PC-9 (cell line): ENCODE measurements around the gene GLS. TPM values are rescaled to one million over a fixed set of nuclear protein-coding genes. Genes with fewer than 3 reads are reported as not detected.

ENCODE experiments used
- BruUV-seq: library from RNA; stranded (reverse); fragments of 400-500 nt; replicated peaks from 2 replicates; lab custom pipeline; 2021; lab: Mats Ljungman, UMichigan
- CTCF ChIA-PET: fragments of 300-600 bp; sonication (Branson Sonifier 250); formaldehyde crosslinking; loops from one replicate; lab custom pipeline; 2022; ENCODE audit warnings: antibody characterized with exemption; lab: Charles Lee
- POLR2A ChIA-PET: fragments of 300-600 bp; sonication (Branson Sonifier 250); formaldehyde crosslinking; loops from one replicate; lab custom pipeline; 2022; ENCODE audit warnings: antibody characterized with exemption; ENCODE audit not compliant: unreplicated experiment; lab: Charles Lee
- DNase-seq, 2 experiments: peaks; one replicate each; pipeline versions ENCODE4 v3.0.0 to v3.0.0-alpha.2; 2015 to 2022; ENCODE audit warnings: mixed read lengths in 1 of 2
- H2AFZ ChIP-seq: fragments of 200-600 bp; sonication (generic); 2 replicates; pipeline ENCODE4 v1.8.1; 2017; ENCODE audit warnings: antibody characterized with exemption
- H3F3A ChIP-seq: fragments of 200-600 bp; sonication (generic); 2 replicates; pipeline ENCODE4 v1.8.1; 2017; ENCODE audit warnings: antibody characterized with exemption, mild to moderate bottlenecking, low read depth; ENCODE audit not compliant: insufficient read depth
- H3K27ac ChIP-seq: fragments of 200-600 bp; sonication (generic); 2 replicates; pipeline ENCODE4 v1.6.1; 2016; ENCODE audit warnings: mixed run types
- H3K27me3 ChIP-seq: fragments of 200-600 bp; sonication (generic); 2 replicates; pipeline ENCODE4 v1.6.1; 2016; ENCODE audit warnings: low read depth, mixed run types; ENCODE audit not compliant: insufficient read depth
- H3K36me3 ChIP-seq: fragments of 200-600 bp; sonication (generic); 2 replicates; pipeline ENCODE4 v1.6.1; 2016; ENCODE audit warnings: low read depth, mixed run types
- H3K4me1 ChIP-seq: fragments of 200-600 bp; sonication (generic); replicated peaks from 2 replicates; pipeline ENCODE4 v1.6.1; 2016; ENCODE audit warnings: mixed run types; ENCODE audit not compliant: insufficient read depth
- H3K4me2 ChIP-seq: fragments of 200-600 bp; sonication (generic); 2 replicates; pipeline ENCODE4 v1.6.1; 2017; ENCODE audit warnings: mixed run types
- H3K4me3 ChIP-seq: fragments of 200-600 bp; sonication (generic); 2 replicates; pipeline ENCODE4 v1.6.1; 2016; ENCODE audit warnings: mixed run types
- H3K79me2 ChIP-seq: fragments of 200-600 bp; sonication (generic); 2 replicates; pipeline ENCODE4 v1.6.1; 2017; ENCODE audit warnings: low read depth, mixed run types
- H3K9me2 ChIP-seq: fragments of 200-600 bp; sonication (generic); 2 replicates; pipeline ENCODE4 v1.8.1; 2017; ENCODE audit warnings: mild to moderate bottlenecking; ENCODE audit not compliant: insufficient read depth
- H3K9me3 ChIP-seq: fragments of 200-600 bp; sonication (generic); 2 replicates; pipeline ENCODE4 v1.8.1; 2016; ENCODE audit warnings: low read depth; ENCODE audit not compliant: insufficient read depth
- H4K20me1 ChIP-seq: fragments of 200-600 bp; sonication (generic); 2 replicates; pipeline ENCODE4 v1.8.1; 2017; ENCODE audit not compliant: insufficient read depth
- CTCF ChIP-seq: fragments of 200-600 bp; sonication (generic); conservative IDR thresholded peaks from 2 replicates; pipeline ENCODE4 v1.6.1; 2017; ENCODE audit warnings: mixed run types, antibody characterized with exemption, mild to moderate bottlenecking, moderate library complexity
- EZH2 ChIP-seq: fragments of 200-600 bp; sonication (generic); IDR thresholded peaks from 2 replicates; pipeline ENCODE4 v1.8.0; 2017; ENCODE audit warnings: antibody characterized with exemption, low read depth
- intact Hi-C: fragments of 100-400 bp; cut with micrococcal nuclease; formaldehyde crosslinking; loops from one replicate; pipeline ENCODE4 v1.10.0; 2022; ENCODE audit not compliant: unreplicated experiment
- total RNA-seq: library from RNA; stranded (reverse); gene quantifications from 2 replicates; pipeline ENCODE4 v1.2.3, GENCODE V29; 2021

The GLS gene
- total RNA-seq, 1 experiment from 2014 or later, result 68.5 TPM

DNA sequence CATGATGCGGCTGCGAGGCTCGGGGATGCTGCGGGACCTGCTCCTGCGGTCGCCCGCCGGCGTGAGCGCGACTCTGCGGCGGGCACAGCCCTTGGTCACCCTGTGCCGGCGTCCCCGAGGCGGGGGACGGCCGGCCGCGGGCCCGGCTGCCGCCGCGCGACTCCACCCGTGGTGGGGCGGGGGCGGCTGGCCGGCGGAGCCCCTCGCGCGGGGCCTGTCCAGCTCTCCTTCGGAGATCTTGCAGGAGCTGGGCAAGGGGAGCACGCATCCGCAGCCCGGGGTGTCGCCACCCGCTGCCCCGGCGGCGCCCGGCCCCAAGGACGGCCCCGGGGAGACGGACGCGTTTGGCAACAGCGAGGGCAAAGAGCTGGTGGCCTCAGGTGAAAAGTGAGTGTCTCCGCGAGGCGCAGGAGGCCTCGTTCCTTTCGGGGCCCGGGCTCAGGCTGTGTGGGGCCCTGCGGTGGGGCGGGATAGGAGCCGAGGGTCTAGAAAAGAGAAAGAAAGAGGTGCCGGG lies 520 bp downstream of the GLS start:
- H3K27ac ChIP-seq, result peak overlapping the region; percentile 80
- DNase-seq, result peak in 1 of 2 experiments; percentile 24
- H4K20me1 ChIP-seq, result peaks cover 13% of the 10 kb centered on the region
- H2AFZ ChIP-seq, result no peak overlapping the region; the same call in 1 of the 2 replicates
- BruUV-seq, result no TSS peak
- no peak for TF ChIP-seq EZH2
- peaks cover 6% of the 10 kb centered on the region; the same call in 1 of the 2 replicates for H3F3A ChIP-seq
- no peaks in the 10 kb centered on the region for H3K27me3 ChIP-seq
- no peaks in the 10 kb centered on the region for H3K9me2 ChIP-seq
- H3K9me3 ChIP-seq, result no peaks in the 10 kb centered on the region
- intact Hi-C loops, result loop anchor here (2.0 kb wide), 1 partner anchor 42 kb away; no protein-coding TSS in a partner anchor
- no peaks in the 10 kb centered on the region; the same call in none of the 2 replicates for H3K36me3 ChIP-seq
- POLR2A ChIA-PET, result interaction anchor here (0.5 to 0.6 kb wide), 2 partner anchors 291 to 1097 kb away, joined by 3 to 4 read pairs; partner anchors contain the start of genes ORMDL1 and PMS1
- H3K79me2 ChIP-seq, result peaks cover 51% of the 10 kb centered on the region
- H3K4me2 ChIP-seq, result peak overlapping the region; percentile 97
- CTCF ChIA-PET, result no interaction called here
- H3K4me3 ChIP-seq, result peak overlapping the region; percentile 93
- H3K4me1 ChIP-seq, result peaks cover 34% of the 10 kb centered on the region

- CTCF ChIA-PET, result no interaction called here
- peak overlapping the region; percentile 93 for H3K4me3 ChIP-seq
- no peaks in the 10 kb centered on the region for H3K9me3 ChIP-seq
- DNase-seq, result peak; percentile 39 to 79
- peak overlapping the region; percentile 97 for H3K4me2 ChIP-seq
- H3K9me2 ChIP-seq, result no peaks in the 10 kb centered on the region
- H3K79me2 ChIP-seq, result peaks cover 57% of the 10 kb centered on the region
- peak overlapping the region; percentile 80 for H3K27ac ChIP-seq
- TF ChIP-seq CTCF (no peak), EZH2 (no peak)
- POLR2A ChIA-PET, result interaction anchor here (0.5 to 0.6 kb wide), 2 partner anchors 290 to 1098 kb away, joined by 3 to 4 read pairs; partner anchors contain the start of genes ORMDL1 and PMS1
- H3F3A ChIP-seq, result peaks cover 6% of the 10 kb centered on the region; the same call in 1 of the 2 replicates
- intact Hi-C loops, result loop anchor here (1.0 to 2.0 kb wide), 4 partner anchors 37 to 96 kb away; no protein-coding TSS in a partner anchor
- no peaks in the 10 kb centered on the region; the same call in none of the 2 replicates for H3K36me3 ChIP-seq
- H3K4me1 ChIP-seq, result peaks cover 41% of the 10 kb centered on the region
- BruUV-seq, result TSS peak; percentile 35
- H3K27me3 ChIP-seq, result no peaks in the 10 kb centered on the region
- peaks cover 13% of the 10 kb centered on the region for H4K20me1 ChIP-seq
- peak overlapping the region; percentile 45; the same call in 1 of the 2 replicates for H2AFZ ChIP-seq
These were observed 1.2 kb downstream of the GLS start for GRCh38 chr2:190881598-190882410.

DNA sequence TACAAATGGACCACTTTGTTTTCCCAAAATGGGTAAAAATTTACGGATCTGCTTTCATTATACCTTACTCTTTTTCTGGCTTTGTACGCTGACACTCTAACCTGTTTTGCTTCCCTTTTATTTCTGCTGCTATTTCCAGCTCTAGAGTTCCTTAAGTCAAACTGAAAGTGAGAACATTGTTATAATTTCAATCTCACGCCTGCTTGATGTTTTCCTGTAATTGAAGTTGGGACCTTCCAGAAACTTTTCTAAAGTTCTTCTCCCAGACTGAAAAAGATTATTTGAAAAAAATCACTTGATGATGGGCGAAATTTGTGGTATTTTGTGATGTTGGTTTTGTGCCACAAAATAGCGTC lies 1.8 kb downstream of the GLS start:
- TF ChIP-seq EZH2 (no peak), CTCF (no peak)
- Histone ChIP-seq H3K9me2 (no peaks in the 10 kb centered on the region), H2AFZ (peak overlapping the region; percentile 45; the same call in 1 of the 2 replicates), H3K27me3 (no peaks in the 10 kb centered on the region), H3K9me3 (no peaks in the 10 kb centered on the region), H3K36me3 (no peaks in the 10 kb centered on the region; the same call in none of the 2 replicates), H3F3A (peaks cover 6% of the 10 kb centered on the region; the same call in 1 of the 2 replicates), H4K20me1 (peaks cover 13% of the 10 kb centered on the region), H3K27ac (peak overlapping the region; percentile 80), H3K4me3 (peak overlapping the region; percentile 93), H3K79me2 (peaks cover 63% of the 10 kb centered on the region), H3K4me1 (peaks cover 47% of the 10 kb centered on the region), H3K4me2 (peak overlapping the region; percentile 97)
- TSS peak; percentile 30 for BruUV-seq
- ChIA-PET POLR2A (no interaction called here), CTCF (no interaction called here)
- no peak for DNase-seq
- intact Hi-C loops, result loop anchor here (1.0 to 2.0 kb wide), 3 partner anchors 38 to 96 kb away; no protein-coding TSS in a partner anchor
